ENCODE results near the gene EARS2. TPM values are rescaled to one million over a fixed set of nuclear protein-coding genes. Genes with fewer than 3 reads are reported as not detected.

Gene EARS2
- total RNA-seq, 1 experiment from 2014 or later, result 55.9 TPM

DNA sequence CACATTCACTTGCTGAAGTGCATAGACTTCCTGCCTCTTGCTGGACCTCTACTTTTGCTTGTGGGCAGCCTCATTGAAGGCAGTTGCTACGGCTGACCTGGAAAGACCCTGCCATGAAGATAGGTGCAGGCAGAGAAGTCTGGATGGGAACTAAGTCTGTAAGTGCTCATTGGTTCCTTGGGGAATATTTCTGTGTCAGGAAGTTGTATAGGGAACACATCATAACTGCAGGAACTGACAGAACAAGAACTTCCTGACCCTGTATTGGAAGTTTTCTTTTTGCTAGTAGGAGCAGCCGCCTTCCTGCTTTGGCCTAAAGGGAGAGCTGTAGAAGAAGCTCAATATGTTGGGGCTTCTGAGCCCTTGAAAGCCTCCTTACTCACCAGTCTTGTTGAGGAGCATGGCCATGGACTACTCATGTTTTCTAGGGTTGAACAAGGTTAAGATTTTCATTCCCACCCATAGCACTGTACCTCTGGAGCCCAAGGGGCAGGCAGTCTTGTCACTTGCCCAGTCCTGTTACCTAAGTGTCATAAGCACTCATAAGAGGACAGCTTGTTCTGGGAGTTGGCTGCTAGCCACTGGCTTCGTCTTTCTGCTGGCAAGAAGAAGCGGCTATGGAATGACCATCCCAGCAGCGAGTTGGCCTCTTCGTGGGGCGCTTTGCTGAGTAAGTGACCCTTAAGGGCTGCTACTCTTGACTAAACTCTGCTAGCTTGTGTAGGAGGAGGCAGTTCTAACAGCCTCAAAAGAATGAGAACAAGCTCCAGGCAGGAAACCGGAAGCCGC lies 7.6 kb upstream of the EARS2 start (continued):
- no peak for TF ChIP-seq GABPB1 (CRISPR knock-in tag; IDR thresholded peaks at IDR 0.05)
- TF ChIP-seq JAZF1 (CRISPR knock-in tag; IDR thresholded peaks at IDR 0.05), result no peak
- no peak for TF ChIP-seq ZNF281 (CRISPR knock-in tag; IDR thresholded peaks at IDR 0.05)
- no peak for TF ChIP-seq NR2C2 (CRISPR knock-in tag; IDR thresholded peaks at IDR 0.05)
- TF ChIP-seq ELF4 (CRISPR knock-in tag; IDR thresholded peaks at IDR 0.05; ENCODE audit: low read depth), result no peak

GRCh38 chr16:23563186-23563585 lies 6.0 kb upstream of the EARS2 start:
- H3K4me3 Mint-ChIP-seq, result no peak overlapping the region
- peaks cover 69% of the 10 kb centered on the region for H3K36me3 Mint-ChIP-seq
- TF ChIP-seq CREB1 (CRISPR knock-in tag; IDR thresholded peaks at IDR 0.05) (no peak), KAT7 (CRISPR knock-in tag; IDR thresholded peaks at IDR 0.05; ENCODE audit: borderline replicate concordance) (no peak), FOXP1 (CRISPR knock-in tag; IDR thresholded peaks at IDR 0.05; ENCODE audit: borderline replicate concordance) (no peak), ETV6 (CRISPR knock-in tag; IDR thresholded peaks at IDR 0.05) (no peak), RORB (CRISPR knock-in tag; IDR thresholded peaks at IDR 0.05) (no peak), ELF4 (CRISPR knock-in tag; IDR thresholded peaks at IDR 0.05; ENCODE audit: low read depth) (no peak), ZNF263 (CRISPR knock-in tag; IDR thresholded peaks at IDR 0.05; ENCODE audit: low read depth) (no peak), GRHL2 (CRISPR knock-in tag; IDR thresholded peaks at IDR 0.05; ENCODE audit: insufficient replicate concordance, severe bottlenecking) (no peak), IRF2 (CRISPR knock-in tag; IDR thresholded peaks at IDR 0.05; ENCODE audit: borderline replicate concordance, low read depth) (no peak), TP53 (CRISPR knock-in tag; IDR thresholded peaks at IDR 0.05) (no peak), SMAD4 (CRISPR knock-in tag; IDR thresholded peaks at IDR 0.05) (no peak), CREM (CRISPR knock-in tag; IDR thresholded peaks at IDR 0.05) (no peak)
- TF ChIP-seq, protein P1, sequence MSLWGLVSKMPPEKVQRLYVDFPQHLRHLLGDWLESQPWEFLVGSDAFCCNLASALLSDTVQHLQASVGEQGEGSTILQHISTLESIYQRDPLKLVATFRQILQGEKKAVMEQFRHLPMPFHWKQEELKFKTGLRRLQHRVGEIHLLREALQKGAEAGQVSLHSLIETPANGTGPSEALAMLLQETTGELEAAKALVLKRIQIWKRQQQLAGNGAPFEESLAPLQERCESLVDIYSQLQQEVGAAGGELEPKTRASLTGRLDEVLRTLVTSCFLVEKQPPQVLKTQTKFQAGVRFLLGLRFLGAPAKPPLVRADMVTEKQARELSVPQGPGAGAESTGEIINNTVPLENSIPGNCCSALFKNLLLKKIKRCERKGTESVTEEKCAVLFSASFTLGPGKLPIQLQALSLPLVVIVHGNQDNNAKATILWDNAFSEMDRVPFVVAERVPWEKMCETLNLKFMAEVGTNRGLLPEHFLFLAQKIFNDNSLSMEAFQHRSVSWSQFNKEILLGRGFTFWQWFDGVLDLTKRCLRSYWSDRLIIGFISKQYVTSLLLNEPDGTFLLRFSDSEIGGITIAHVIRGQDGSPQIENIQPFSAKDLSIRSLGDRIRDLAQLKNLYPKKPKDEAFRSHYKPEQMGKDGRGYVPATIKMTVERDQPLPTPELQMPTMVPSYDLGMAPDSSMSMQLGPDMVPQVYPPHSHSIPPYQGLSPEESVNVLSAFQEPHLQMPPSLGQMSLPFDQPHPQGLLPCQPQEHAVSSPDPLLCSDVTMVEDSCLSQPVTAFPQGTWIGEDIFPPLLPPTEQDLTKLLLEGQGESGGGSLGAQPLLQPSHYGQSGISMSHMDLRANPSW (CRISPR knock-in tag; conservative IDR thresholded peaks at IDR 0.05; ENCODE audit: low read depth), result no peak
- TF ChIP-seq, protein P2, sequence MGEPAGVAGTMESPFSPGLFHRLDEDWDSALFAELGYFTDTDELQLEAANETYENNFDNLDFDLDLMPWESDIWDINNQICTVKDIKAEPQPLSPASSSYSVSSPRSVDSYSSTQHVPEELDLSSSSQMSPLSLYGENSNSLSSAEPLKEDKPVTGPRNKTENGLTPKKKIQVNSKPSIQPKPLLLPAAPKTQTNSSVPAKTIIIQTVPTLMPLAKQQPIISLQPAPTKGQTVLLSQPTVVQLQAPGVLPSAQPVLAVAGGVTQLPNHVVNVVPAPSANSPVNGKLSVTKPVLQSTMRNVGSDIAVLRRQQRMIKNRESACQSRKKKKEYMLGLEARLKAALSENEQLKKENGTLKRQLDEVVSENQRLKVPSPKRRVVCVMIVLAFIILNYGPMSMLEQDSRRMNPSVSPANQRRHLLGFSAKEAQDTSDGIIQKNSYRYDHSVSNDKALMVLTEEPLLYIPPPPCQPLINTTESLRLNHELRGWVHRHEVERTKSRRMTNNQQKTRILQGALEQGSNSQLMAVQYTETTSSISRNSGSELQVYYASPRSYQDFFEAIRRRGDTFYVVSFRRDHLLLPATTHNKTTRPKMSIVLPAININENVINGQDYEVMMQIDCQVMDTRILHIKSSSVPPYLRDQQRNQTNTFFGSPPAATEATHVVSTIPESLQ (CRISPR knock-in tag; IDR thresholded peaks at IDR 0.05), result no peak
- TF ChIP-seq, protein P3, sequence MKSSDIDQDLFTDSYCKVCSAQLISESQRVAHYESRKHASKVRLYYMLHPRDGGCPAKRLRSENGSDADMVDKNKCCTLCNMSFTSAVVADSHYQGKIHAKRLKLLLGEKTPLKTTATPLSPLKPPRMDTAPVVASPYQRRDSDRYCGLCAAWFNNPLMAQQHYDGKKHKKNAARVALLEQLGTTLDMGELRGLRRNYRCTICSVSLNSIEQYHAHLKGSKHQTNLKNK (CRISPR knock-in tag; IDR thresholded peaks at IDR 0.05), result no peak
- H3K27ac Mint-ChIP-seq, result no peak overlapping the region
- no peak for DNase-seq (ENCODE audit: low spot score)
- no peaks in the 10 kb centered on the region for H3K9me3 Mint-ChIP-seq
- ATAC-seq, result no peak
- peaks cover 9% of the 10 kb centered on the region; the same call in 1 of the 2 replicates for H3K4me1 Mint-ChIP-seq
- CTCF ChIA-PET, result no interaction called here
- POLR2A ChIA-PET, result no interaction called here
- no peaks in the 10 kb centered on the region for H3K27me3 Mint-ChIP-seq (ENCODE audit: low read depth)

Data from WTC11 (cell line).